Activated naive CD4-positive, alpha-beta T cell treated with anti-CD3 and anti-CD28 coated beads, Interleukin-2, amount 50 U/mL, for 24 hours (primary cell): ENCODE data around the gene SIGLEC15.
"Not testable (repeated sequence)": the region's sequence is repeated elsewhere in the genome, so short reads cannot be mapped to it uniquely, and the experiment has no call there.

ENCODE experiments used
- H3K27ac Mint-ChIP-seq: one replicate; pipeline ENCODE4 v1.8.0; 2021; ENCODE audit warnings: mild to moderate bottlenecking, mixed read lengths
- H3K27me3 Mint-ChIP-seq: one replicate; pipeline ENCODE4 v1.8.0; 2021; ENCODE audit warnings: mixed read lengths
- H3K36me3 Mint-ChIP-seq: one replicate; pipeline ENCODE4 v1.8.0; 2021; ENCODE audit warnings: mixed read lengths
- H3K4me1 Mint-ChIP-seq: one replicate; pipeline ENCODE4 v1.8.0; 2021; ENCODE audit warnings: mixed read lengths
- H3K4me3 Mint-ChIP-seq: one replicate; pipeline ENCODE4 v1.8.0; 2021; ENCODE audit warnings: mild to moderate bottlenecking, mixed read lengths
- H3K9me3 Mint-ChIP-seq: one replicate; pipeline ENCODE4 v1.8.0; 2021; ENCODE audit warnings: mixed read lengths

Gene SIGLEC15

DNA sequence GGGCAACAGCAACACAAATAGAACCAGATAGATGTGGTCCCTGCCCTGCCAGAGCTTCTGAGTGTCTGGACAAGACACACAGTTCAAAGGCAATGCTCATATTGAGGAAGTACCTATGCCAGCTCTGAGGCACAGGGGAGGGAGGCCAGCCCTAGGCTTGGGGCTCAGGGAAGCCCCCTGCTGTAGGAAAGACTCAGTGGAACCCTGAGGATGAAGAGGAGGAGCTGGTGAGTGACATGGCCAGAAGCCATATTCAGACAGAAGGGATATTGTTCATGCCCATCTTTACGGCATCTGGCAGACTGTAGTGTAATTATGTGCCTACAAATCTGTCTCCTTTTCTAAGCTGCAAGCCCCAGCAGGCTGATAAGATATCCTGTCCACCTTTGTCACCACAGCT, 8.8 kb downstream of the SIGLEC15 start:
- peaks cover 10% of the 10 kb centered on the region for H3K4me1 Mint-ChIP-seq
- no peak overlapping the region for H3K4me3 Mint-ChIP-seq
- peaks cover 25% of the 10 kb centered on the region for H3K27me3 Mint-ChIP-seq
- H3K9me3 Mint-ChIP-seq = no peaks in the 10 kb centered on the region
- H3K36me3 Mint-ChIP-seq = peaks cover 2% of the 10 kb centered on the region
- no peak overlapping the region for H3K27ac Mint-ChIP-seq

- no peaks in the 10 kb centered on the region for H3K9me3 Mint-ChIP-seq
- H3K4me3 Mint-ChIP-seq = no peak overlapping the region
- H3K27ac Mint-ChIP-seq = no peak overlapping the region
- H3K4me1 Mint-ChIP-seq = peaks cover 12% of the 10 kb centered on the region
- H3K36me3 Mint-ChIP-seq = peaks cover 2% of the 10 kb centered on the region
- H3K27me3 Mint-ChIP-seq = peaks cover 30% of the 10 kb centered on the region
Observed at GRCh38 chr18:45835057-45835636, 9.7 kb downstream of the SIGLEC15 start.

DNA sequence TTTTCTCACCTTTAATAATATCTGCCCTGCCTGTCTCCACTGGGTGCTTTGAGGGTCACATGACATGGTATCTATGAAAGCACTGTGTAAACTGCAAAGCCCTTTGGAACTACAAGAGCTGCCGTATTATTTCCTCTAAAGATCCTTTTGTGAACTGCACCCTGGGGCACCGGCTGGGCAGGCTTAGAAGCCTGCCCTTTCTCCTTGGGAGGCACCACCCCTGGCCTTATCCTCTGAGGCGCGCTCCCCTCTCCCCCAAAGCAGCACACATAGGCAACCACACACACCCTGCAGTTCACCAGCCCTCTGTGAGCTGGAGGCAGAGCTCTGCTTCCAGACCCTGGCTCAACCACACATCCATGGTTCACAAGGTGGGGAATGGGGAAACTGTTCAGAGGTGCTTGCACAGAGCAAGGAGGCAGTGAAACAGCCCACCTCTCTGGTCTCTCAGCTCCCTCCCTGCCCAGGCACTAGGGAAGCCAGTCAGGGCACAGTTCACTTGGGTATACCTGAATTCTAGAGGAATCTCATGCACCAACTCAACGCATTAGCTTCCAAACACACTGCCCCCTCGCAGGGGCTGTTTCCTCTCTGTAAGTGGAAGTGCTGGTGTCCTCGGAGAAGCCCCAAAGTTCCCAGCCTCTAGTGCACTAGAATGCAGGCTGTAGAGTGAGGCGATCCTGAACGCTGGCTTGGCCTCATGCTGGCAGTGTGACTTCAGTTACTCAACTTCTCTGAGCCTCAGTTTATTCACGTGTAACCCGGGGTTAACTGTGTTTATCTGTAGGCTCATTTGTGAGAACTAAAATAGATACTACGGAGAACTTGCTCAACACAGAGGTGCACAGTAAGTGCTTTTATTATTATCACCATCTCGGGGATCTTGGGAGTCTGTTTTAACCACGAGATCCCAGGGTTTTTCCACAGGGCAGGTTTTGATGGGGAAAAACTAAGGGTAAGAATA, 11.0 kb downstream of the SIGLEC15 start:
- Mint-ChIP-seq H3K36me3 (peaks cover 2% of the 10 kb centered on the region), H3K9me3 (no peaks in the 10 kb centered on the region), H3K4me3 (peak overlapping the region; percentile 73), H3K27me3 (peaks cover 30% of the 10 kb centered on the region), H3K27ac (no peak overlapping the region), H3K4me1 (peaks cover 12% of the 10 kb centered on the region)

DNA sequence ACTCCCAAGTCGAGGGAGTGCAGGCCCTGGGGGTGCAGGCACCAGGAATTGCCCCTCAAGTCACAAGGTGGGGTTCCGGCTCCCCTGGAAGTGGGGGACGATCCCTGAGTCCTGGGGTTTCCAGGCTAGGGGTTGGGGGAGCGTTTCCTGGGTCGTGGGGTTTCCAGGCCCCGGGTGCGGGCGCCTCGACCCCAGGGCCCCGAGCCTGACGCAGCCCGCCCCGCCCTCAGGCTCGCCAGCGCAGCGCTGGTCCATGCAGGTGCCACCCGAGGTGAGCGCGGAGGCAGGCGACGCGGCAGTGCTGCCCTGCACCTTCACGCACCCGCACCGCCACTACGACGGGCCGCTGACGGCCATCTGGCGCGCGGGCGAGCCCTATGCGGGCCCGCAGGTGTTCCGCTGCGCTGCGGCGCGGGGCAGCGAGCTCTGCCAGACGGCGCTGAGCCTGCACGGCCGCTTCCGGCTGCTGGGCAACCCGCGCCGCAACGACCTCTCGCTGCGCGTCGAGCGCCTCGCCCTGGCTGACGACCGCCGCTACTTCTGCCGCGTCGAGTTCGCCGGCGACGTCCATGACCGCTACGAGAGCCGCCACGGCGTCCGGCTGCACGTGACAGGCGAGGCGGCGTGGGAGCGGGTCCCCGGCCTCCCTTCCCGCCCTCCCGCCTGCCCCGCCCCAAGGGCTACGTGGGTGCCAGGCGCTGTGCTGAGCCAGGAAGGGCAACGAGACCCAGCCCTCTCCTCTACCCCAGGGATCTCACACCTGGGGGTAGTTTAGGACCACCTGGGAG, 12.0 kb downstream of the SIGLEC15 start:
- Mint-ChIP-seq H3K36me3 (peaks cover 2% of the 10 kb centered on the region), H3K4me3 (peak overlapping the region; percentile 73), H3K27me3 (peaks cover 29% of the 10 kb centered on the region), H3K9me3 (no peaks in the 10 kb centered on the region), H3K4me1 (peaks cover 12% of the 10 kb centered on the region), H3K27ac (no peak overlapping the region)

DNA sequence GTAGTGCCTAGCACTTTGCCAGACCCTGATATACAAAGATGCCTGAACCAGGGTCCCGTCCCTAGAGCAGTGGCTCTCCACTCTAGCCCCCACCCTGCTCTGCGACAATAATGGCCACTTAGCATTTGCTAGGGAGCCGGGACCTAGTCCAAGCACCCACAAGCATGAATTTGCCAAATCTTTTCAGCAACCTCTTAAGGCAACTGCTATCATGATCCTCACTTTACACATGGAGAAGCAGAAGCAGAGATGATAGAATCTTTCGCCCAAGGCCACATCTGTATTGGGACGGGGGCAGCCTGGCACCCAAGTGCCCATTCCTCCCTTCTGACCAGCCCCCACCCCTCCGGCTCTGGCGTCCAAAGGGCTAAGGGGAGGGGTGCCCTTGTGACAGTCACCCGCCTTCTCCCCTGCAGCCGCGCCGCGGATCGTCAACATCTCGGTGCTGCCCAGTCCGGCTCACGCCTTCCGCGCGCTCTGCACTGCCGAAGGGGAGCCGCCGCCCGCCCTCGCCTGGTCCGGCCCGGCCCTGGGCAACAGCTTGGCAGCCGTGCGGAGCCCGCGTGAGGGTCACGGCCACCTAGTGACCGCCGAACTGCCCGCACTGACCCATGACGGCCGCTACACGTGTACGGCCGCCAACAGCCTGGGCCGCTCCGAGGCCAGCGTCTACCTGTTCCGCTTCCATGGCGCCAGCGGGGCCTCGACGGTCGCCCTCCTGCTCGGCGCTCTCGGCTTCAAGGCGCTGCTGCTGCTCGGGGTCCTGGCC, 13.0 kb downstream of the SIGLEC15 start:
- H3K4me1 Mint-ChIP-seq = peaks cover 12% of the 10 kb centered on the region
- H3K27me3 Mint-ChIP-seq = peaks cover 29% of the 10 kb centered on the region
- no peak overlapping the region for H3K27ac Mint-ChIP-seq
- H3K4me3 Mint-ChIP-seq = peak overlapping the region; percentile 50
- H3K9me3 Mint-ChIP-seq = no peaks in the 10 kb centered on the region
- H3K36me3 Mint-ChIP-seq = peaks cover 2% of the 10 kb centered on the region

DNA sequence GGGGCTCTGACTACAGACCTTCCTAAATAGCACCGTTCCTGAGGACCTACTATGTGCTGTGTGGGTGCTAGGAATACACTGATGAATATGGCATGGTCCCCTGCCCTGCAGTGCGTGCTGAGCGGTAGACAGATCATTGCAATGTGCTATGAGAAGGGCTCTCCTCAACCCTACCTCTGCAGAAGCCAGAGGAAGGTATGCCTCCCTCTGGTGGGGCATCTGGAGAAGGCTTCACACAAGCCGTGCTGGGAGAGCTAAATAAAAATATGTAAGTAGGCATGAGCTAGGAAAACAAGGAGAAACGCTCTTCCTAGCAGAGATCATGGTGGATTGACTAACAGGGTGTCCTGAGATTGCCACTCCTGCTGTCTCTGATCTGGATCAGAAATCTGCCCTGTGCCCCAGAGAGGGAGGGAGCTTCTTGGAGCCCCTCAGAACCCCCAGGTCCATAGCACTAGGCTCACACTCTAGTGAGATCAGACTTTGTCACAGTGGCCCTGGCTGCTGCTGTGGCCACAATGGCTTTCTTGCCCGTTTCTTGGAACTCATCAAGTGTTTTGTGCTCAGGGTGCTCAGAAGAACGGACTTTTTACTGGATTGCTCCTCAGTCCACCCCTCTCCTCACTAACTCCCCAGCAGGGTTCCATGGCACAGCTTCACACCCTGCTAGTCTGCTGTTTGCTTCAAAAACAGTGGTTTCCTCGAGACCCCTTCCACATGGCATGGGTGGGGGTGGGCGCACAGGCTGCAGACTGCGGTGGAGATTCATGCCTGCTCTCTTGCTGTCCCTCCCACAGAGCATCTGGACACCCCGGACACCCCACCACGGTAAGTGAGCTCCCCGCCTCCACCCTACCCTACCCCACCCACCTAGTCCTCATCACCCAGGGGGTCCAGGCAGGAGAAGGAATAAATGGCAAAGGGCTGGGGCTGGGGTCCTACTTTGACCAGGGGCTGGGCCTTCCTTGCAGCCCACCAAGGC, 14.2 kb downstream of the SIGLEC15 start:
- Mint-ChIP-seq H3K9me3 (no peaks in the 10 kb centered on the region), H3K4me1 (peaks cover 14% of the 10 kb centered on the region), H3K27me3 (peaks cover 27% of the 10 kb centered on the region), H3K36me3 (peaks cover 2% of the 10 kb centered on the region), H3K27ac (no peak overlapping the region), H3K4me3 (no peak overlapping the region)

DNA sequence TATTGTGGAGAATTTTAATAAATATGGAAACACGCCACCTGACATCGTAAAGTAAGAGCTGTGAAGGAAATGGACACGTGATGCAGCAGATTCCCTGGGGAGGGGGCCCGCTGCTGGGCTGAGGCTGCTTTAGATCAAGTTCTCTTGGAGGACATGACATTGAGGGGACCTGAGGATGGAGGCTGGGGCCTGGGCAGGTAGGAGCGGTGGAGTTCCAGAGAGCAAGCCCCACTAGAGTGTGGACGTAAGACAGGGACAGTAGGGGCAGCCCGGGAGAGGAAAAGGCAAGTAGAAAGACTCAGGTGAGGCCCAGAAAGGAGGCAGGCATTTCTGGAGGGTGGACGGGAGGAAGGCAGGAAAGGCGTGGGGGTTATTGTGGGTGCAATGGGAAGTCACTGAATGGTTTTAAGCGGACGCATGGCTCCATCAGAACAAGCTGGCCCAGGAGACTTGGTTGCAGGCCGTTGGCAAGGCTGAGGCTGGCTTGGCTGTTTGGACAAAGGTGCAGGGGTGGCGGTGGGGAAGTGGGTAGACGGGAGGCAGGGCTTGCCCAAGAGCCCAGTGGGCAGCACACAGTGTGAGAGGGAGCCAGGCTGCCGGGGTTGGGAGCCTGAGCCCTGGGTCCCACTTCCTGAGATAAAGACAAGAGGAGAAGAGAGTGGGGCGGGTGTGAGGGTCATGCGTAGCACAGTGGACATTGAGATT, 15.7 kb downstream of the SIGLEC15 start:
- Mint-ChIP-seq H3K27me3 (peaks cover 19% of the 10 kb centered on the region), H3K4me3 (no peak overlapping the region), H3K4me1 (peaks cover 18% of the 10 kb centered on the region), H3K36me3 (no peaks in the 10 kb centered on the region), H3K9me3 (no peaks in the 10 kb centered on the region), H3K27ac (no peak overlapping the region)

GRCh38 chr18:45841765-45842442, 16.4 kb downstream of the SIGLEC15 start:
- Mint-ChIP-seq H3K4me1 (peaks cover 18% of the 10 kb centered on the region), H3K27me3 (peaks cover 14% of the 10 kb centered on the region), H3K9me3 (no peaks in the 10 kb centered on the region), H3K36me3 (no peaks in the 10 kb centered on the region), H3K27ac (no peak overlapping the region), H3K4me3 (no peak overlapping the region)

DNA sequence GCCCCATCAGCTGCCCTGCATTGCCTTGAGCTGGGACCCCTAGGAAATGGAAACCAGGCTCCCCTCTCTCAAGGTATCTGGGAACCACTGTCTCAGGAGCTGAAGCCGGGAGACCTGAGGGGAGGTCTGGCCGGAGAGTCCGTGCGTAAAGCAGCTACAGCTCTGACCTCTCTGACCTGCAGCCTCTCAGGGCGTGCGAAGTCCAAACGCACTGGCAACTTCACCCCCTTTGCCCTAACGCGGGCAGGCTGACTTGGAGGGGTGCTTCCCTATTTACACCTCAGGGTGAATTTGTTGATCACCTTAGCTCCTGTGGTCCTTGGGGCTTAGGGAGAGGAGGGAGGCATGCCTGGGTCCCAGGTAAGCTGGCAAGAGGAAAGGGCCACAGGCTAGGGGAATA, 17.5 kb downstream of the SIGLEC15 start:
- Mint-ChIP-seq H3K4me1 (peaks cover 18% of the 10 kb centered on the region), H3K36me3 (peaks cover under 1% of the 10 kb centered on the region), H3K4me3 (no peak overlapping the region), H3K27me3 (peaks cover 12% of the 10 kb centered on the region), H3K9me3 (no peaks in the 10 kb centered on the region), H3K27ac (no peak overlapping the region)

- Mint-ChIP-seq H3K27me3 (peaks cover under 1% of the 10 kb centered on the region), H3K27ac (peak overlapping the region; percentile 9), H3K9me3 (no peaks in the 10 kb centered on the region), H3K4me3 (no peak overlapping the region), H3K36me3 (peaks cover 2% of the 10 kb centered on the region), H3K4me1 (peaks cover 10% of the 10 kb centered on the region)
Observed at GRCh38 chr18:45844938-45845337, 19.5 kb downstream of the SIGLEC15 start.

DNA sequence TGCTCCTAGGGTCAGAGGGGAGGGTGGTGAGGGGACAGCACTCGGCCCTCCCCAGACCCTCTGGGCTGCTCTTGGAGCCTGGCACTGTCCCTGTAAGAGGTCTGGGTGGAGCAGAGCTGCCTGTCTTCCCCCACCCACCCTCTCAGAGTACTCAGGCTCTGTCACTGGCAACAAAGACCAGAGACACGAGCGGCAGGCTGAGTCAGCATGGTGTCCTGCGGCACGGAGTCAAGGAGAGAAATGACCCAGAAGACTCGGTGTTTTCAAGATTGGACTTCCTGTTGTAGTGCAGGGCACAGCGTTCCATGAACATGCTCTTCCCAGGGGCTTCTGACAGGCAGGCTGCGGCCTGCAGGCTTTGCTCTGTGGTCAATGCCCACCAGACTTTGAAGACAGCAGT, 19.9 kb downstream of the SIGLEC15 start:
- peaks cover 10% of the 10 kb centered on the region for H3K4me1 Mint-ChIP-seq
- peaks cover 2% of the 10 kb centered on the region for H3K36me3 Mint-ChIP-seq
- no peaks in the 10 kb centered on the region for H3K9me3 Mint-ChIP-seq
- no peak overlapping the region for H3K27ac Mint-ChIP-seq
- no peaks in the 10 kb centered on the region for H3K27me3 Mint-ChIP-seq
- no peak overlapping the region for H3K4me3 Mint-ChIP-seq

DNA sequence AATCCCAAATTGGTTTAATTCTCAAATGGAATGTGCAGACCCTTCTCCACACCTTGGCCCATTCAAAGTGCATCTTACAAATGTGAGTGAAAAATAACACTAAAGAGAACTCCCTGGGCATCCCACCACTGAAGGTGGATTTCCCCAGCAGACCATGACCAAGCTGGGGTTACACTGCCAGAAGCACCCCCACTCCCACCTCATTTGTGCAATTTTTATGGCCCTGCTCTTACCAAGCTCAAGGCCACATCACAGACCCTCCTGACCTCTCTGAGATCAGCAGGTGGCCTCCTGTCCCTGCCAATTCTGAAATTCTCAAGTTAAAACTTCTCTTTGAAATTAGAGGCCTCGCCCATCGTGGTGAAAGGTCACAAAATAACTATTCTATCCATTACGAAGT, 21.6 kb downstream of the SIGLEC15 start:
- no peaks in the 10 kb centered on the region for H3K27me3 Mint-ChIP-seq
- H3K9me3 Mint-ChIP-seq = no peaks in the 10 kb centered on the region
- H3K4me1 Mint-ChIP-seq = peaks cover 10% of the 10 kb centered on the region
- peaks cover 2% of the 10 kb centered on the region for H3K36me3 Mint-ChIP-seq
- H3K27ac Mint-ChIP-seq = peak overlapping the region; percentile 30
- H3K4me3 Mint-ChIP-seq = no peak overlapping the region

DNA sequence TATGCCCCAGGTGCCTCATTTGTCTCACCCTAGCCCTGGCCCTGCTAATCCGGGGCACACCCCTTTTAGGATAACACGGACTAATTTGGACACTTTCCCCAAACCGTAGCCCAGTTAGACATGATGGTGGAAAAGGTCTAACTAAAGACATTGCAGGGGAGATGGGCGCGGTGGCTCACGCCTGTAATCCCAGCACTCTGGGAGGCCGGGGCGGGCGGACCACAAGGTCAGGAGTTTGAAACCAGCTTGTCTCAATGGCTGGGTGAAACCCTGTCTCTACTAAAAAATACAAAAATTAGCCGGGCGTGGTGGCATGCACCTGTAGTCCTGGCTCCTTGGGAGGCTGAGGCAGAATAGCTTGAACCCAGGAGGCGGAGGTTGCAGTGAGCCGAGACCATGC, 23.2 kb downstream of the SIGLEC15 start:
- not testable (repeated sequence) for H3K27ac Mint-ChIP-seq, H3K9me3 Mint-ChIP-seq, H3K36me3 Mint-ChIP-seq, H3K4me3 Mint-ChIP-seq, H3K27me3 Mint-ChIP-seq
- H3K4me1 Mint-ChIP-seq = peaks cover 10% of the 10 kb centered on the region
